ENCODE results near the gene DMD.

DMD gene

DNA sequence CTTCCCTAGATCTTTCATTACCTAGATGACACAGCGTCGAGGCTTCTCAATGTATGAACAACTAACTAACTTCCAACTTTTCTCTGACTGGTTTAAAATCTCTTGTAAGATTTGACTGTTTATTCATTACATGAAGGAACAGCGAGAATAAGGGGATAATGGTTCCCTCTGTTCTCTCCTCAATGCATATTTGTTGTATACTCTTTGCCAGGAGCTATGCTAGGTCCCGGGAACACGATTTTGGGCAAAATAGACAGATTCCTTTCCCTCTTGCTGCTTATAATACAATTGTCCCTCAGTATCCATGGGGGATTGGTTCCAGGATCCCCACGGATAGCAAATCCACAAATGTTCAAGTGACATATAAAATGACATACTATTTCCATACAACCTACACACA lies 1020.0 kb downstream of the DMD start:
- no peak for DNase-seq

DNA sequence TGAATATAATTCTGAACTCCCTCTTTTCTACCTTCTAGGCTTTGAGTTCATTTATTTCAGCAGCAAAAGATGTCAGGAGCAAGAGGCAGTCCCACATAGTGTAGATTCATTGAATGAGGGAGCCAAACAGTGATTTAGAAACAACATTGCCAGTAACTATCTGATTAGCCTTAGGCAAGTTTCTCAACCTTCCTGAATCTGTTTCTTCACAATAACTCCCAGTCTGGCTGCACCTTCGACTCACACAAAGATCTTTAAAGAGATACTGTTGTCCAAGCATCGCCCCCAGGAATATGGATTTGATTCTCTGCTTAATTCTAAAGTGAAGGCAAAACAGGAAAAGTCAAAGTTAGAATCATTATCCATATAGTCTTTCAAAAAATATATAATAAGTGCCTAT lies 1026.2 kb downstream of the DMD start:
- no peak for DNase-seq

DNA sequence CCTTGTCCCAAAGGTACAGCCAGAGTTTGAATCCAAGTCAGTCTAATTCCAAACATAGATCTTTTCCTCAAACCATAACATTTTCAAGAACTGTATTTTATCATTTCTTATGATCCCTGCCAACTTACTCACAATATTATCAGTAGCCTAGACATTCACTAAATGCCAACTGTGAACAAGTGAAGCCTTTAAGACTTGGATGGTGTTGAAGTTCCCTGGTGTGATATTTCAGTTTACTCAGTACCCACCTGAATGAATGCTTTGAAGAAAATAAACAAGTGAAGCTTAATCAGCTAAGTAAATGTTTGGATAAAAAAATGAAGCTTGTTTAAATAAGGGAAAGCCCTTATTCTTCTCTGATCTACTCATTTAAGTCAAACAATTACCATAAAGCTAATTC lies 1028.3 kb downstream of the DMD start:
- DNase-seq = no peak

DNA sequence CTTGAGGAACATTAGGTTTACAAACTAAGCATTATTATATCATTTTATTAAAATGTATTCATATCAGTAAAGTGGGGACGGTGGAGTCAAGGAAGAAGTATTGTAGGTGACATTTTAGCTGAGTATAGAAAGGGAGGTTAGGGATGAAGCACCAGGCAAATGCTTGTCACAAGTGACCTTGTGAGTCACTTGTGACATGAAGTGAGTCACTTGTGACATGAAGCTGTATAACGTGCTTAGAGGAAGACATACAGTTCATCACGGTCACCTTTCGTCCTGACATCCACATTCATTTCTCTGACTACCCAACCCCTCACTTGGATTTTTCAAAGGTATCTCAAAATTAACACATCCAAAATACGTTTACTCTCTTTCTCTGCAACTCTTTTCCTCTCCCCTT lies 1034.8 kb downstream of the DMD start:
- DNase-seq = no peak

- no peak for DNase-seq
Measured at GRCh38 chrX:32170481-32170880, 1040.9 kb downstream of the DMD start.

GRCh38 chrX:32155044-32155638 lies 1056.2 kb downstream of the DMD start:
- DNase-seq = no peak

DNA sequence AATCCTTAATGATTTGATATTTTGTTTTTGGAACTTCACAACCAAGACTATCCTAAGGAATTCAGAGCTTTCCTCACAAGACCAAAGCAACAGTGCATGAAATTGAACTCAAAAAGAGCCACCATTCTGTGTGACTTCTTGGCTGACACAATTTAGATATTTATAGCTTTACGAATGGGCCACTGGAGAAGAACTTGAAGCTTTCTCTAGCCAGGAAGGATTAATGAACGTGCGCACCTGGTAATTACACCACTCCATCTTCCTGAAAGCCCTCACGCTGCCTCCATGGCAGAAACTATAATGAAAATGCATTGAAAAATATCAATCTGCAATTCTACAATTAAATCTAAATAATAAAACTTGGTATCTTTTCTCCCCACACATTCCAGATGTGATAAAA lies 1057.8 kb downstream of the DMD start:
- no peak for DNase-seq

DNA sequence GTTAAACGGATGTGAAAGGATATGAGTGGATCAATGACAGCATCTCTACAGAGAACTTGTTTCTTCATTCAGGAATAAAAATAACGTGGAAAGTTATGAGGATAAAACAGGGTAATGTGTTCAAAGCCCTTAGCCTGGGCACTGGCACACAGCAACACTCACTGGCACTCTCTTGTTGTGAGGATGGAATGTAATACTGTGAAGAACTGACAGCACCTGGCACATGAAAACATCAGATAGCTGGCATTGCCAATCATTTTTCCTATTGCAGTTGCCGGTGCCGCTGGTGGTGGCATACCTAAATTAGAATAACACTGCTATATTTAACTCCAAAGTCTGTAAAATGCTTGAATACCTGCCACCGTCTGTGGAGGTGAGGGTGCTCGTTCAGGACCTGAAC lies 1061.2 kb downstream of the DMD start:
- no peak for DNase-seq

GRCh38 chrX:32141841-32142240 lies 1069.5 kb downstream of the DMD start:
- no peak for DNase-seq

DNA sequence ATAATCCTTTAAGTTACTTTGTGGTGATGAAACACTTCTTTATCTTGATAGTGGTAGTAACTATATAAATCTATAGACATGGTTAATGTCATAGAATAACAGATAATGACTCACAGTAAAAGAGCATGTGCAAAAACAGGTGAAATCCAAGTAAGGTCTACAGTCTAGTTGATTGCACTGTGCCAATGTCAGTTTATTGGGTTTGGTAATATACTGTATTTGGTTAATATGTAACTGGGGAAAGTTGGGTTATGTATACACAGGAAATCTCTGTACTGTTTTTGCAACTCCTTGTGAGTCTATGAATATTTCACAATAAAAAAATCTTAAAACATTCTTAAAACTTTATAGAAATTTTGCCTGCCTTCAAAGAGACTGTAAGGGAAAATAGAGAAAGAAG lies 1071.9 kb downstream of the DMD start:
- no peak for DNase-seq

DNA sequence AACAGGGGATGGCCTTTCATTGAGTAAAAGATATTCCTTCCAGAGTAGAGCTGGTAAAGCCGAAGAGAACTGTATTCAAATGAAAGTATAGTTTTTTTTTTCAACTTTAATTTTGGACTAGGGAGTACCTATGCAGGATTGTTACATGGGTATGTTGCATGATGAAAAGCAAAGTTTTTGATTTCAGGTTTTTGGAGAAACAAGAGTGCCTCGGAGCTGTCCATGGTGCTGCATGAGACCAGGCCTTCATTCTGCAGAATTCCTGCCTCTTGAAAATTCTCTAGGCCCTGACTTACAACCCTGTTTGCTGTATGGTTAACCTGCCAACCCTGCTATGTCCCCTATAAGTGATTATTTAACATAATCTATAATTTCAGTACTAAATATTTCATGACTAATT lies 1073.8 kb downstream of the DMD start:
- DNase-seq = no peak

DNA sequence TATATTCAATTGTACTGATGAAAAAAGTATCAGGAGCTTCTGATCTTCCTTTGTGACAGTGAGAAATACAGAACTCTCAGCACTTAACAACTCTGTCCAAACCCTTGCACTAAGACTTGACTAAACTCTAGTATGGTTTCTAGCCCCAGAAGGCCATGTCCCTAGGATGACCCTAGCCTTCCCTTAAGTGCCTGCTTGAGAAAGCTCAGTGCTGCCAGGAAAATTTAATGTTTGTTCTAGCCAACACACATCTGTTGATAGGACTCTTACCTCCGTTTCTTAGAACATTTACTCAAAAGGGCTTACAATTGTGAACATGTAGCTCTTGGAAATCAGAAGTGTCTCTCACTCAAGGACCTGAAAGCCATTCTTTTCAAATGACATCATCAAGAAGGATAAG lies 1084.4 kb downstream of the DMD start:
- no peak for DNase-seq

GRCh38 chrX:32118832-32119231 lies 1092.5 kb downstream of the DMD start:
- no peak for DNase-seq

DNA sequence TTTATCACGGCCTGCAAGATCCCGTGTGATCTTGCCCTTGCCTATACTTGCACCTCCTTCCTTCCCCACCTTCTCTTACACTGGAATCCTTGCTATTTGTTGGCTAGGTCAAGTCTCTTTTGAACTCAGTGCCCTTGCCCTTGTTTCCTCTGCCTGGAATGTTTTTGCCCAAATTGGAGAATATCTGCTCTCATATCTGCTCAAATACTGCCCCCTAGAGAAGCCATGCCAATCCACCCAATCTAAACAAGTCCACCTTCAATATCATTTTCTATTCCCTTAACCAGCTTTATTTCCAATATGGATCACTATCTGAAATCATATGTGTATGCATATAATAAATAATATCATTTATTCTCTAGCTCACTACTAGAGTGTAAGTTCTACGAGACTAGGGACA lies 1095.3 kb downstream of the DMD start:
- DNase-seq = no peak

GRCh38 chrX:32087663-32088062 lies 1123.7 kb downstream of the DMD start:
- no peak for DNase-seq

- DNase-seq = no peak
Measured at GRCh38 chrX:32084757-32085156, 1126.6 kb downstream of the DMD start.

DNA sequence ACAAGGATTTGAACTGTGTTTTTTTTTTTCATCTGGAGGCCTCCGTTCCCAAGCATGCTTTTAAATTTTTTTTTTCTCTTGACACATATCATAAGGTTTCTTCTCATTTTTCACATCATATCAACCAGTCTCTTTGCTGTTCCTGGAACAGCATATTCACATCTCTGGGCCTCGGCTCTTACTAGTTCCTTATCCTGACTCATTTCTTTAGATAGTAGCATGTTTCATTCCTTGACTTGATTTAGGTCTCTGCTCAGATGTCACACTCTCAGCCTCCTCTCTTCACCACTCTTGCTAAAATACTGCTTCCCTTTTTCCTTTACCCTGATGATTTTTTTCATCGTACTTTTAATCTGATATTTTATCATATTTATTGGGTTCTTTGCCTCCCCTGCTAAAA lies 1163.1 kb downstream of the DMD start:
- DNase-seq = no peak

- DNase-seq = no peak
Measured at GRCh38 chrX:32045149-32045548, 1166.2 kb downstream of the DMD start.

DNA sequence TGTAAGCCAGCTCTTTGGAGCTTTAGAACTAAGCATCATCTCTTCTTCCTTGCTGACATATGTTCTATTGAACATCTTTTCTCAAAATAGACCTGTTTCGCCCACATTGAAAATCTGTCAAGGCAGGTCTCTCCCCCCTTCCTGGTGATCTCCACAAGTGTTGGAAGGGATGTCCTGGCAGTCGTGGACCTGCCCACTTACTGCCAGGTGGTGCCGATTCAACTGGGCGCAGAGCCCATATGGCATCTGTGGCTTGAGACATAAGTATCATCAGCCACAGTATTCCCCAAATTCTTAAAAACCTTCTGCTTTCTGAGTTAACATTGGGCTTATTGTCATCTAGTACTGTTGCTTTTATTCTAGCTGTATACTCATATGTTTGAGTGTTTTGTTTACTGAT lies 1170.2 kb downstream of the DMD start:
- DNase-seq = no peak

- no peak for DNase-seq
Measured at GRCh38 chrX:32026772-32027171, 1184.6 kb downstream of the DMD start.

GRCh38 chrX:32024072-32024471 lies 1187.3 kb downstream of the DMD start:
- no peak for DNase-seq

GRCh38 chrX:32016195-32016594 lies 1195.2 kb downstream of the DMD start:
- DNase-seq = no peak

- no peak for DNase-seq
Measured at GRCh38 chrX:32010948-32011347, 1200.4 kb downstream of the DMD start.

DNA sequence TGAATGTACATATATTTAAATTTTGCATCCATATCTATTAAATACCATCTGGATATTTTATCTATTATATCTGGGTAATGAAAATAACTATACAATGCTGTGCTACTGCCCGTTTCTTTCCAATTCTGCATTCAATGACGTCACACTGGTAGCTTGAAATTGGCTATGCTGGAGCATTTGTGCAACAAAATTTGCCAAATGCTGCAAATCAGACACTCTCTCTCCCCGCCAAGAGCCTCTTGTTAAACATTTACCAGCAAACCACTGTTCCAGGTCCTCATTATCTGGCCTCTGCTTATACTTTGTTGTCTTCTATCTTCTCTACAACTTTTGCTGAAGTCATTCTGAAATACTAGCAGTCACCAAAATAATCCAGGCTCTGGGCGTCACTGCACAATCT lies 1201.1 kb downstream of the DMD start:
- DNase-seq = no peak

- no peak for DNase-seq
Measured at GRCh38 chrX:31993637-31994036, 1217.7 kb downstream of the DMD start.

DNA sequence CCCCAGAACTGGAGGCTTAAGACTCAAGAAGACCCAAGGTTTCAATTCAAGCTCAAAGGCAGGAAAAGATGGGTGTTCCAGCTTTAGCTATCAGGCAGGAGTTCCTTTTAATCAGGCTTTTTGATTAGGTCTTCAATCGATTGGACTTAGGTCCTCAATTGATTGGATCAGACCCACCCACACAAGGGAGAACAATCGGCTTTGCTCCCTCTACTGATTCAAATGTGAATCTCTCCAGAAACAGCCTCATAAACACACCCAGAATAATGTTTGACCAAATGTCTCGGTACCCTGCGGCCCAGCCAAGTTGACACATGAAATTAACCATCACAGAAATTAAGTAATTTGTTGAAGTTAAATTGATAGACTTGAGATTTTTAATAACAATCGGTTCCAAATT lies 1222.4 kb downstream of the DMD start:
- peak; percentile 2 for DNase-seq

Data from NCI-H82 (cell line).